H1 (cell line): ENCODE results near the gene EXOSC7. TPM values are rescaled to one million over a fixed set of nuclear protein-coding genes. Genes with fewer than 3 reads are reported as not detected.

Experiments
- PHF8 ChIP-seq: fragments of 200-600 bp; sonication (generic); conservative IDR thresholded peaks from 2 replicates; pipeline ENCODE4 v1.7.1; 2012; ENCODE audit warnings: low read depth, mild to moderate bottlenecking, inconsistent platforms, low read length, moderate library complexity
- RXRA ChIP-seq: IDR thresholded peaks from 2 replicates; pipeline ENCODE4 v1.6.1; 2011; ENCODE audit warnings: low read depth, mild to moderate bottlenecking, low read length, moderate library complexity; ENCODE audit not compliant: insufficient read depth
- SRF ChIP-seq: IDR thresholded peaks from 2 replicates; pipeline ENCODE4 v1.6.1; 2011; ENCODE audit warnings: mild to moderate bottlenecking, low read depth, low read length, moderate library complexity
- USF2 ChIP-seq: IDR thresholded peaks from 2 replicates; pipeline ENCODE4 v1.6.1; 2011; ENCODE audit warnings: low read length, improper control_type of control experiment
- polyA plus RNA-seq, 7 experiments: library from polyadenylated mRNA; depleted of rRNA in 3 of 7; stranded (reverse) in 5 of 7; unstranded in 2 of 7; fragments of >200 nt in 5 of 7; fragments of 200-250 nt in 2 of 7; gene quantifications; 1 replicate in 5 of 7; 2 replicates in 1 of 7; 4 replicates in 1 of 7; pipeline versions ENCODE4 v1.2.1 to v1.2.3, GENCODE V29; 2011 to 2013; ENCODE audit warnings: missing spikeins in 2 of 7, mixed read lengths in 2 of 7
- total RNA-seq: library from RNA; stranded (reverse); fragmentation: NEBNext Ultra II Directional; extraction: Animal tissue kit (Norgen Biotek cat#: 25700); gene quantifications from 2 replicates; pipeline ENCODE4 v1.2.1, GENCODE V29; 2021

Gene EXOSC7
- total and polyA plus RNA-seq, 2 of the 8 experiments (the other 6 are each of a cell fraction or from before 2014, with no cell fraction given), result 92.7 to 94.5 TPM

GRCh38 chr3:45057557-45057956, 81.5 kb downstream of the EXOSC7 start (continued):
- TF ChIP-seq SRF, result no peak
- TF ChIP-seq PHF8, result no peak
- no peak for TF ChIP-seq USF2
- no peak for TF ChIP-seq RXRA
